HCT116 (cell line): ENCODE data around the gene TLR1. TPM values are rescaled to one million over a fixed set of nuclear protein-coding genes. Genes with fewer than 3 reads are reported as not detected.

Experiments
- ATAC-seq: fragments of 200-7000 bp; cut with Tn5 transposase; 2 replicates; pipeline ENCODE4 v1.9.1; 2020; ENCODE audit warnings: mild to moderate bottlenecking, moderate library complexity
- BruUV-seq: library from RNA; stranded (reverse); fragments of 400-500 nt; replicated peaks from 2 replicates; lab custom pipeline; 2021; lab: Mats Ljungman, UMichigan
- CTCF ChIA-PET: fragments of 300-600 bp; sonication (Branson Sonifier 250); formaldehyde crosslinking; loops from one replicate; lab custom pipeline; 2021; ENCODE audit warnings: antibody characterized with exemption; lab: Charles Lee
- POLR2A ChIA-PET: fragments of 300-600, 350-600 bp; sonication (Branson Sonifier 250); formaldehyde crosslinking; loops from one replicate; lab custom pipeline; 2021; ENCODE audit warnings: antibody characterized with exemption; lab: Charles Lee
- RAD21 ChIA-PET, 2 experiments: fragments of 300-600 bp; sonication (Branson Sonifier 250); formaldehyde crosslinking; loops; one replicate each; lab custom pipeline; 2023; ENCODE audit warnings: low total read pairs in 2 of 2; ENCODE audit not compliant: uncharacterized antibody in 2 of 2, unreplicated experiment in 2 of 2, low non-redundant PET in 1 of 2; lab: Charles Lee
- DNase-seq: peaks from one replicate; pipeline ENCODE4 v3.0.0-alpha.2; 2010; ENCODE audit warnings: low read depth, low spot score
- H2AFZ ChIP-seq: fragments of 200-600 bp; shearing (Covaris generic), sonication (generic); 2 replicates; pipeline ENCODE4 v1.6.1; 2017; ENCODE audit warnings: low read depth, mixed run types, mixed read lengths, antibody characterized with exemption, low read length; ENCODE audit not compliant: poor library complexity, severe bottlenecking
- H3K27ac ChIP-seq: 2 replicates; pipeline ENCODE4 v1.5.1; 2012; ENCODE audit warnings: low read depth, low read length
- H3K27me3 ChIP-seq: fragments of 200-600 bp; sonication (generic); 2 replicates; pipeline ENCODE4 v1.6.1; 2016; ENCODE audit warnings: mixed run types, low read length, mixed read lengths; ENCODE audit not compliant: insufficient read depth
- H3K36me3 ChIP-seq, 2 experiments: fragments of 200-500 bp in 1 of 2; fragments of 200-600 bp in 1 of 2; sonication (Bioruptor generic) in 1 of 2; sonication (generic) in 1 of 2; 2 replicates each; pipeline versions ENCODE4 v1.5.1 to v1.6.1; 2014 to 2016; ENCODE audit warnings: low read length in 2 of 2, inconsistent platforms in 1 of 2, mixed read lengths in 1 of 2, mixed run types in 1 of 2; ENCODE audit not compliant: insufficient read depth in 2 of 2, control insufficient read depth in 1 of 2
- H3K4me1 ChIP-seq, 2 experiments: fragments of 200-600 bp in 1 of 2; sonication (generic) in 1 of 2; 2 replicates each; pipeline versions ENCODE4 v1.5.1 to v1.6.1; 2012 to 2017; ENCODE audit warnings: low read length in 2 of 2, inconsistent platforms in 1 of 2, mild to moderate bottlenecking in 1 of 2, mixed read lengths in 1 of 2, mixed run types in 1 of 2, moderate library complexity in 1 of 2; ENCODE audit not compliant: insufficient read depth in 2 of 2, control insufficient read depth in 1 of 2
- H3K4me2 ChIP-seq: fragments of 200-600 bp; sonication (generic); 2 replicates; pipeline ENCODE4 v1.6.1; 2017; ENCODE audit warnings: mixed run types, low read length, mixed read lengths
- H3K4me3 ChIP-seq, 2 experiments: fragments of 200-600 bp in 1 of 2; sonication (generic) in 1 of 2; replicated peaks in 1 of 2; 2 replicates each; pipeline ENCODE4 v1.5.1; 2011 to 2016; ENCODE audit warnings: low read length in 2 of 2, control low read depth in 1 of 2, low read depth in 1 of 2, mild to moderate bottlenecking in 1 of 2, mixed read lengths in 1 of 2, mixed run types in 1 of 2
- H3K79me2 ChIP-seq: fragments of 200-600 bp; sonication (generic); 2 replicates; pipeline ENCODE4 v1.6.1; 2017; ENCODE audit warnings: mild to moderate bottlenecking, mixed run types, low read length, moderate library complexity, mixed read lengths; ENCODE audit not compliant: insufficient read depth
- H3K9ac ChIP-seq: fragments of 200-600 bp; sonication (generic); 2 replicates; pipeline ENCODE4 v1.6.1; 2016; ENCODE audit warnings: low read length, mixed read lengths
- H3K9me2 ChIP-seq: fragments of 200-600 bp; sonication (generic), shearing (Covaris generic); 2 replicates; pipeline ENCODE4 v1.6.1; 2017; ENCODE audit warnings: mixed run types, mild to moderate bottlenecking, moderate library complexity; ENCODE audit not compliant: insufficient read depth
- H3K9me3 ChIP-seq, 2 experiments: fragments of 200-500 bp in 1 of 2; fragments of 200-600 bp in 1 of 2; sonication (Bioruptor generic) in 1 of 2; sonication (generic) in 1 of 2; 2 replicates each; pipeline ENCODE4 v1.6.1; 2014 to 2017; ENCODE audit warnings: low read length in 2 of 2, mixed read lengths in 2 of 2, inconsistent platforms in 1 of 2, low read depth in 1 of 2, mild to moderate bottlenecking in 1 of 2, mixed run types in 1 of 2, moderate library complexity in 1 of 2; ENCODE audit not compliant: control insufficient read depth in 1 of 2, insufficient read depth in 1 of 2
- H4K20me1 ChIP-seq: fragments of 200-600 bp; sonication (generic), shearing (Covaris generic); 2 replicates; pipeline ENCODE4 v1.6.1; 2017; ENCODE audit warnings: mixed run types, mild to moderate bottlenecking, moderate library complexity; ENCODE audit not compliant: insufficient read depth
- CTCF ChIP-seq, 3 experiments: fragments of 200-600 bp in 1 of 3; sonication (generic) in 1 of 3; IDR thresholded peaks in 2 of 3; conservative IDR thresholded peaks in 1 of 3; 2 replicates each; pipeline ENCODE4 v1.5.1; 2012 to 2017; ENCODE audit warnings: low read depth in 2 of 3, low read length in 2 of 3, antibody characterized with exemption in 1 of 3, borderline replicate concordance in 1 of 3, control low read depth in 1 of 3, mild to moderate bottlenecking in 1 of 3, mixed read lengths in 1 of 3, mixed run types in 1 of 3, moderate library complexity in 1 of 3; ENCODE audit not compliant: insufficient read depth in 1 of 3
- EGR1 ChIP-seq: IDR thresholded peaks from 2 replicates; pipeline ENCODE4 v1.6.1; 2012; ENCODE audit warnings: low read depth
- EZH2 ChIP-seq: fragments of 200-600 bp; sonication (generic); IDR thresholded peaks from 2 replicates; pipeline ENCODE4 v1.6.1; 2017; ENCODE audit warnings: antibody characterized with exemption, mixed run types
- EZH2phosphoT487 ChIP-seq: fragments of 200-600 bp; IDR thresholded peaks from 2 replicates; pipeline ENCODE4 v1.6.1; 2018; ENCODE audit warnings: antibody characterized with exemption, borderline replicate concordance
- POLR2A ChIP-seq: IDR thresholded peaks from 2 replicates; pipeline ENCODE4 v1.7.0; 2011; ENCODE audit warnings: borderline replicate concordance; ENCODE audit not compliant: insufficient read depth, insufficient read length; ENCODE audit errors: extremely low read depth
- REST ChIP-seq: IDR thresholded peaks from 2 replicates; pipeline ENCODE4 v1.6.1; 2012; ENCODE audit warnings: low read depth
- SIN3A ChIP-seq: IDR thresholded peaks from 2 replicates; pipeline ENCODE4 v1.6.1; 2012; ENCODE audit warnings: low read depth
- SP1 ChIP-seq: IDR thresholded peaks from 2 replicates; pipeline ENCODE4 v1.6.1; 2012; ENCODE audit warnings: low read depth
- SRF ChIP-seq: IDR thresholded peaks from 2 replicates; pipeline ENCODE4 v1.6.1; 2012; ENCODE audit warnings: low read depth
- TCF7L2 ChIP-seq: IDR thresholded peaks from 2 replicates; pipeline ENCODE4 v1.7.0; 2011; ENCODE audit warnings: borderline replicate concordance, inconsistent platforms; ENCODE audit not compliant: insufficient read depth, insufficient read length; ENCODE audit errors: extremely low read depth
- ZBTB33 ChIP-seq: IDR thresholded peaks from 2 replicates; pipeline ENCODE4 v1.6.1; 2011; ENCODE audit warnings: mild to moderate bottlenecking, low read length, moderate library complexity; ENCODE audit not compliant: insufficient replicate concordance; ENCODE audit errors: extremely low read depth
- ZFX ChIP-seq: fragments of 450-650 bp; IDR thresholded peaks from 2 replicates; pipeline ENCODE4 v1.6.1; 2017
- intact Hi-C: fragments of 100-400 bp; cut with micrococcal nuclease; formaldehyde crosslinking; loops from 2 replicates; pipeline ENCODE4 v1.10.0; 2022
- total RNA-seq: library from RNA; stranded (reverse); gene quantifications from one replicate; pipeline ENCODE4 v1.2.1, GENCODE V29; 2021; ENCODE audit not compliant: unreplicated experiment
- TF ChIP-seq, protein P1 (sequence below): IDR thresholded peaks from 2 replicates; pipeline ENCODE4 v1.6.1; 2012

The TLR1 gene
- total RNA-seq, 1 experiment from 2014 or later: 1.4 TPM

DNA sequence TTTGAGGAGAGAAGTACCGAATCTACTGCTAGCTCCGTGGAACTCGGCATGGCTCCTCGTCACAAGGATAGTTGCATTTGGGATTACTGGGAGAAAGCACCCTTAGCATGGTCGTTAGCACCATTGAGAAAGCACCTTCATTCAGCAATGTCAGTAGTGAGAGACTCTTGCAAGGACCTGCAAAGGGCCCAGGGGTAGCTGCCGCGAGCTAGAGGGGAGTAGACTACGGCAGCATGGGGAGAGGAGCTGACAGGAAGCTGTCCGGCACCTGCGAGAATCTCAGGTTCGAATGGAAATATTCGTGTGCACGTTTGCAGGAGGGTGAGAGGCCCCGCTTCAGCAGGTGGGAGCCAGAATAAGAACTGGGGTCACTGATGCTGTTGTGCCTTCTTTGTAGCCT lies 42.0 kb downstream of the TLR1 start:
- H3K4me2 ChIP-seq: no peak overlapping the region
- RAD21 ChIA-PET: no interaction called here
- H3K36me3 ChIP-seq: no peaks in the 10 kb centered on the region
- POLR2A ChIA-PET: interaction anchor here (0.5 kb wide), 1 partner anchor 210 kb away, joined by 3 read pairs; no protein-coding TSS in a partner anchor
- H3K9me2 ChIP-seq: no peaks in the 10 kb centered on the region
- H3K27me3 ChIP-seq: no peaks in the 10 kb centered on the region
- H2AFZ ChIP-seq: no peak overlapping the region
- CTCF ChIA-PET: interaction anchor here (1.7 kb wide), 1 partner anchor 93 kb away, joined by 3 read pairs; no protein-coding TSS in a partner anchor
- no peak overlapping the region for H3K27ac ChIP-seq
- TF ChIP-seq ZFX (no peak), EZH2phosphoT487 (no peak), CTCF (IDR thresholded peaks at IDR 0.05 in 2 of 3, conservative IDR thresholded peaks at IDR 0.05 in 1 of 3; ENCODE audit: borderline replicate concordance in 1 of 3, insufficient read depth in 1 of 3, low read depth in 2 of 3, low read length in 2 of 3) (no peak), EZH2 (no peak), POLR2A (no peak), SRF (no peak), REST (no peak), SP1 (no peak), EGR1 (no peak), ZBTB33 (no peak), SIN3A (no peak), TCF7L2 (no peak)
- TF ChIP-seq, protein P1, sequence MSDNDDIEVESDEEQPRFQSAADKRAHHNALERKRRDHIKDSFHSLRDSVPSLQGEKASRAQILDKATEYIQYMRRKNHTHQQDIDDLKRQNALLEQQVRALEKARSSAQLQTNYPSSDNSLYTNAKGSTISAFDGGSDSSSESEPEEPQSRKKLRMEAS: no peak
- TF ChIP-seq, all 23 proteins: peak for 0
- no TSS peak for BruUV-seq
- intact Hi-C loops: no loop called here
- H3K9ac ChIP-seq: no peak overlapping the region
- H3K79me2 ChIP-seq: no peaks in the 10 kb centered on the region
- no peaks in the 10 kb centered on the region for H3K9me3 ChIP-seq
- peaks cover 0 to 8% of the 10 kb centered on the region in 2 experiments; a peak in 1 of 4 replicates for H3K4me1 ChIP-seq
- no peak overlapping the region for H3K4me3 ChIP-seq
- no peak for ATAC-seq
- no peaks in the 10 kb centered on the region for H4K20me1 ChIP-seq
- DNase-seq: no peak
